HT-29 (cell line): ENCODE data around the gene RUFY3. TPM values are rescaled to one million over a fixed set of nuclear protein-coding genes. Genes with fewer than 3 reads are reported as not detected.
A peak's percentile ranks its signal among the peaks of the same experiment; 100 is the strongest.
"Not testable (repeated sequence)": the region's sequence is repeated elsewhere in the genome, so short reads cannot be mapped to it uniquely, and the experiment has no call there.

Source experiments
- DNase-seq: peaks from one replicate; pipeline ENCODE4 v3.0.0-alpha.2; 2015; ENCODE audit warnings: low spot score
- total RNA-seq: library from RNA; depleted of rRNA; stranded (reverse); fragments of >200 nt; shearing (Covaris generic); gene quantifications from 2 replicates; pipeline ENCODE4 v1.2.3, GENCODE V29; 2014

The RUFY3 gene
- total RNA-seq, 1 experiment from 2014 or later: 18.7 TPM

DNA sequence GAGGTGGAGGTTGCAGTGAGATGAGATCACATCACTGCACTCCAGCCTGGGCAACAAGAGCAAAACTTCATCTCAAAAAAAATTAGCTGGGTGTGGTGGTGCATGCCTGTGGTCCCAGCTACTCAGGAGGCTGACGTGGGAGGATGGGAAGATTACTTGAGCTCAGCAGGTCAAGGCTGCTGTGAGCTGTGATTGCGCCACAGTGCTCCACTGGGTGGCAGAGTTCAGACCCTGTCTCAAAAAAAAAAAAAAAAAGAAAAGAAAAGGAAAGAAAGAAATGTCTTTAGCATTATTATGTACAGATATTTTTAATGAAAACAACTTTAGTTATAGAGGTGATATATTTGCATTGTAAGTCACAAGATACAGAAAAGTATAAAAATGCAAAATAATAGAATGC is 14.2 kb downstream of the RUFY3 start:
- peak; percentile 21 for DNase-seq

DNA sequence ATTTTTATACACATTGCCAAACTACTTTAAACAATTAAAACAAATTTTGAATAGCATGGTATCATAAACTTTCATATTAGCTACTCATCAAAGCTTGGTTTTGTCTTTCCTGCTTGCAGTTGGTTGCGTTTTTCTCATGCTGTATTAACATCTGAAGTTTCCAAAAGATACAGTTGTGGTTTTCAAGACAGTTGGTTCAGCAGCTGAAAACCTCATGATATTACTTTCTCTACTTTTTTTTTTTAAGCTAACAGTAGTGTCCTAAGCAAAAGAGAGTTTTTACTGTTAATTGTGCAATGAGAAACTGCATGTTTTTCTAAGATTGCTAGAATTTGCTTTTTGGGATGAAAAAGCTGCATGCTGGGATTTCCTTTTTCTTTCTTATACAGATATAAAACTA is 15.2 kb downstream of the RUFY3 start:
- DNase-seq: no peak

DNA sequence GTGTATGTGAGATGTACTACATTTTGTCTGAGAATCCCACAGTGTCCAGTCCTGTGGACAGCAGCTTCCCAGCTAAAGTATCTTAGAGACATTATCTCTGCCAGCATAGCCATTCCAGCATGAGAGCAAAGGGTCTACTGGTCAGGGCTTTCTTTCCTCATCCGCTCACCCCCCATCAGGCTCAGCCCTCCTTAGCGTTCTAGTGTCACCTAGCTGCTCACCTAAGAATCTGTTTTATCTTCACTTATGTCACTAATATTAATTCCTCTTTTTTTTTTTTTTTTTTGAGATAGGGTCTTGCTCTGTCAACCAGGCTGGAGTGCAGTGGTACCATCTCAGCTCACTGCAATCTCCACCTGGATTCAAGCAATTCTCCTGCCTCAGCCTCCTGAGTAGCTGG is 15.6 kb downstream of the RUFY3 start:
- DNase-seq: no peak

DNA sequence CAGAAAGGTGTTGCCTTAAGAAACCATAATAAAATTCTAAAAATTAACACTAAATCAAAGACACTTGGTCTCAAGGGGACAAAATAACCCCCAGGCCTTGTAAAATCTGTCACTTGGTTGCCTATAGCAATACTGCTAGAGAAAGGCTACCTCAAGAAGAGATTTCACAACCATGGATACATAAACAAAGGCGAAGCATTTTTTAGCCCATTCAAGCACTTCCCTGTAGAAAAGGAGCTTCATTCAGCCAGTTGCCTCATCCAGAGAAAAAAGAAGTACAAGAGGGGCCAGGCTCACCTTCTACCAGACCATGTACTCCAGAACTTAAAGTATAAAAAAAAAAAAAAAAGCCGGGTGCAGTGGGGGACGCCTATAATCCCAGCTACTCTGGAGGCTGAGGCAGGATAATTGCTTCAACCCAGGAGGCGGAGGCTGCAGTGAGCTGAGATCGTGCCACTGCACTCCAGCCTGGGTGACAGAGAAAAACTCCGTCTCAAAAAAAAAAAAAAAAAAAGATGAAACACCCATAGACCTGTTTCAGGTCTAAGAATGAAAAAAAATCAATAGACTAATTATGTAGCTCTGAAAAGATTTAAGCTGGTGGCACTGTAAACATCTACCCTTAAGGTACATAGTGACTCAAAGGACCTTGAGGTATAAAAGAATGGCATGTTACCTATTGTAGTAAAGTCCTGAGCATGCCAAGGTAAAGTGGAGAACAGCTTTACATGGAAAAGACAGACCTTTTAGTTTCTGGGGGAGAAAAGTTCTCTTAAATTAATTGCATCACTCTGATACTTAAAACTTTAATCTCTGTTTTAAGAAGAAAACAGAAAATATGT is 18.0 kb downstream of the RUFY3 start:
- peak; percentile 50 for DNase-seq

DNA sequence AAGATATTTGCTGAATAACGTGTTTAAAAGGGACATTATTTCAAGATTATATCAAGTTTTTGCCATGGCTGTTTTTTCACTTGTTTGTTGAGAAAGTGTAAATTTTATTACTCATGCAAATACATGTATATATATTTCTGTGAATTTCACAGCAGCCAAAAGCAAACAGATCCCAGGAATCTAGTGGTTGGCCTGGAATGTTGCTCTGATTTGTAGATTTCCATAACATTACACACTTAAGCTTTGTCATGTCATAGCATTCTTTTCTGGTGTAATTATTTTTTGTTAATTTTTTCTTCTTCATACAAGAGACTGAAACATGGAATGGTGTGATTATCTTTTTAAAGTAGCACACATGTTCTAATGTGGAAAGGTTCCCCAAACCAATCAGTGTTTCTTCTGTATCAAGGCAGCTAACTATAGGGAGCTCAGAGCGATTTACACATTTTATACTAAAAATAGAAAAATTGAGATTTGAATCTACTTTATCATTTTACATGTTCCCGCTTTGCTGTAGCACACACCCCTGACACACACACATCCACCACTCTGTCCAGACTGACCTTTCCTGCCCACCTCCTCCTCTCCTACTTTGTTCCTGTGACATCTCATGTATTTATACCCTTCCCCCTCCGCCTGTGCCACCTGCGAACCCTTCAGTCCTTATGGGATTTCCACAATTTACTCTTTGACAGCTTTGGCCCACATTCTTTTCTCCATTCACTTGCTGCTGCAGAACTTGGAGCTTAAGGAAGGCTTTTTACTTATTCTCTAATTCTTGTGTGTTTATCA is 20.3 kb downstream of the RUFY3 start:
- DNase-seq: no peak

DNA sequence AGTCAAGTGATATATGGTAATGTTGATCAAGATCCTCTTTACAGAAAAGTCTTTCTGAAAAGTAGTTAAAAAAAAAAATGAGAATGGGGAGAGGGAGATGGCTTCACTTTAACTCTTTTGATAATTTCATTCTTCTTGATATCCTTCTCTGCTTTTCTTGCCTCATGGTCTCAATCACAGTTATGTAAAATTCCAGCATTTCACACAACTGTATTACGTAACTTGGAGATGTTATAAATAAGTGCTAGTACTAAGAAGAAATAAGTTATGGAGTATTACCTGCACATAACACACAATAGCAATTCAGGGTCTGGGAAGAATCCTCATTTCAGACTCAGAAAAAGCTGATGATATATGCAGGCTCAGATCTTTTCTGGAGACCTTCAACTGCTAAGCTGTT is 22.0 kb downstream of the RUFY3 start:
- no peak for DNase-seq

DNA sequence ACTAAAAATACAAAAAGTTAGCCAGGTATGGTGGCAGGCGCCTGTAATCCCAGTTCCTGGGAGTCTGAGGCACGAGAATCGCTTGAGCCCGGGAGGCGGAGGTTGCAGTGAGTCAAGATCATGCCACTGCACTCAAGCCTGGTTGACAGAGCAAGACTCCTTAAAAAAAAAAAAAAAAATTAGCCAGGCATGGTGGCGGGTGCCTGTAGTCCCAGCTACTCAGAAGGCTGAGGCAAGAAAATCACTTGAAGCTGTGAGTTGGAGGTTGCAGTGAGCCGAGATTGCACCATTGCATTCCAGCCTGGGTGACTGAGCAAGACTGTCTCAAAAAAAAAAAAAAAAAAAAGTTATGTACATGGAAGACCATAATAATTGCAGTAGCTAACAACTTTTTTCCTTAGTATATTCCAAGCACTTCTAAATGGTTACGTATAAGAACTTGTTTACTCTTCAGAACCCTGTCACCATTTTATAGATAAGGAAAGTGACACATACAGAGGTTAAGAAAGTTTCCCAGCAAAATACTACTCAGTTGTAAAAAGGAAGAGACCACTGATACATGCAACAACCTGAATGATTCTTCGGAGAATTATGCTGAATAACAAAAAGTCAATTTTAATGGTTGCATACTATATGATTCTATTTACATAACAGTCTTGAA is 24.5 kb downstream of the RUFY3 start:
- DNase-seq: no peak

DNA sequence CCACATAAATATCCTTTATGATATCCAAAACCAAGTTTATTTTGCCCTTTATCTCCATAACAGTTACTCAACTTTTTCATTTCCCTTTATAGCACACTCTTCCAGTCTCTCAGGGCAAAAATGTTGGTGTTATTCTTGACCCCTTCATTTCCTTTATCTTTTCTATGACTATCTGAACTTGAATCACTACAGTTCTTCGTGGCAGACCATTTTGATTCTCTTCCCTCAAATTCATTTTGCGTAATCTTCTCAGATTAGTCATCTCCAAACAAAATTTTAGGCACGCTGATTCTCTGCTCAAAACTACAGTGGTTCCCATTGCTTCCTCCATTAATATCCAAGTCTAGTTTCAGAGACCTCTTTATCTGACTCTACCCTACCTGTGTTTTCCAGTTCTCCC is 26.1 kb downstream of the RUFY3 start:
- no peak for DNase-seq

DNA sequence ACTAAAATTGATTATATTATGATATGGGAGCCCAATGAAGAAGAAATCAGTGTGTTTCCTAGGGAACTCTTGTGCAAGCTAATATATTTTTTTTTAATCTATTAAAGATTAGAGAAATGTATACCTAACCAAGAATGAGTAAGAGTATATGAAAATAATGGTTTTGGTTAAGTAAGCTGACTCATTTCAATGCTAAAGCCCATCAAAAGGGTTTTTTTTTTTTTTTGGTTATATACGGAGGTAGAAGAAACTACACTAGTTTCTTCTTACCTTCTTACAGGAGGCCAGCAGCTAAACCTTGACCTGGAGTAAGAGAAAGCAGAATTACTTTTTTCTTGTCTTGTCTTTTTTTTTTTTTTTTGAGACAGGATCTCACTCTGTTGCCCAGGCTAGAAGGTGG is 27.5 kb downstream of the RUFY3 start:
- no peak for DNase-seq

DNA sequence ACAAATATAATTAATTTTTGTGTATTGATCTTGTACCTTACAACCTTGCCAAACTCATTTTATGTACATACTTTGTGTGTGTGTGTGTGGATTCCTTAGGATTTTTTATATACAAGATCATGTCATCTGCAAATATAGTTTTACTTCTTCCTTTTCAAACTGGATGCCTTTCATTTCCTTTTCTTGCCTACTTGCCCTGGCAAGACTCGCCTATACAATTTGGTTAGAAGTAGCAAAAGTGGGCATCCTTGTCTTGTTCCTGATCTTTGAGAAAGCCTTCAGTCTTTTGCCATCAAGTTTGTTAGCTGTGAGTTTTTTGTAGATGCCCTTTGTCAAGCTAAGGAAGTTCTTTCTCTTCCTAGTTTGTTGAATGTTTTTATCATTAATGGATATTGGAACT is 30.5 kb downstream of the RUFY3 start:
- DNase-seq: no peak

DNA sequence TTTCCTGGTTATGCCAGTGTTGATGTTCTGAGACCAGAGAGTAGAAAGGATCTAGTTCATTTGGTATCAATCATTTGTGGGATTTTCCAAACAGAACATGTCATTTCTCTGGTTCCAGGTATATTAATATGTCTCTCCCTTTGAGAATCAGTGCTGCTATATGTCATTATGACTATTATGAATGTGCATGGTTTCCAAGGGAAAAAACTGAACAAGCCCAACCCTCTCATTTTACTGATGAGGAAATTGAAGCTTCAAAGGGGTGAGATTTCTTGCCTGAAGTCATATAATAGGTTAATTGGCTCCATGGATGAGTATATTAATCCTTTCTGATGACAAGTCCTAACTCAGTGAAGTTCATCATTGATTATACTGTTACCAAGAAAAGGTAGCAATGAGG is 31.9 kb downstream of the RUFY3 start:
- DNase-seq: no peak

DNA sequence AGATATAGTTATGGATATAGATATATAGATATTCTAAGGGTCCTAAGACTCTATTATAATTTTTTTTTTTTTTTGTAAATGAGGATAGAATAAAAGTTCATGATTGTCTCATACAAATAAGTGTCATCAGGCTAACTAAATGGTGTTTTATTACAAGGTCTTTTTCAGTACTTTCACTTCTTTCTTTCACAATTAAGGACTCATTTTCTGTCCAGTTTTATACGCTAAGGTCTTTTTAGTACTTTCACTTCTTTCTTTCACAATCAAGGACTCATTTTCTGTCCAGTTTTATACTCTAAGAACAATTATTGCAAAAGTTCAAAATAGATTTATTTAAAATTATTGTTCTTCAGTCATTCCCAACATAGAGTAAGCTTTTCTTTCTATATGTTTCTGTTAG is 32.7 kb downstream of the RUFY3 start:
- no peak for DNase-seq

DNA sequence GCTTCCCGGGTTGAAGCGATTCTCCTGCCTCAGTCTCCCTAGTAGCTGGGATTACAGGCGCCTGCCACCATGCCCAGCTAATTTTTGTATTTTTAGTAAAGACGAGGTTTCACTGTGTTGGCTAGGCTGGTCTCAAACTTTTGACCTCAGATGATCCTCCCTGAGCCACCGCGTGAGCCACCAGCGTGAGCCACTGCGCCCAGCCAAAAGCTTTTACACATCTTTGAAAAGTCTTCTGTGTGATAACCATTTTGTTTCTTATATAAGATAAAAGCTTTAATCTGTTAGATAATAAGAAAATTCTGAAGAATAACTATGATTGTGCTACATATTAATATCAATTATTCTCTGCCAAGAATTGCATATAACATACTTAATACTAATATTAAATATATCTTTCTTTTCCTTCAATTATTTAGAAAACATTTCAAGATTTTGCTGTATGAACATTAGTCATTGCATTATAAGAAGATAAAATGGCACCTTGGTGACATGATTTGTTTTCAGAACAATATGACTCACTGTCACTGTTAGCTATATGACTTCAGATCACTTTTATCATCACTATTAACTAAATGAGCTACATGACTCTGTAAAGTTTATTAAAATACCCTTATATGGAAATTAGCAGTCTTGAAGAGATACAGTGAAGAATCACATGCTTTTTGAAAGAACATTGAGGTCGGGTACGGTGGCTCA is 33.4 kb downstream of the RUFY3 start:
- no peak for DNase-seq

DNA sequence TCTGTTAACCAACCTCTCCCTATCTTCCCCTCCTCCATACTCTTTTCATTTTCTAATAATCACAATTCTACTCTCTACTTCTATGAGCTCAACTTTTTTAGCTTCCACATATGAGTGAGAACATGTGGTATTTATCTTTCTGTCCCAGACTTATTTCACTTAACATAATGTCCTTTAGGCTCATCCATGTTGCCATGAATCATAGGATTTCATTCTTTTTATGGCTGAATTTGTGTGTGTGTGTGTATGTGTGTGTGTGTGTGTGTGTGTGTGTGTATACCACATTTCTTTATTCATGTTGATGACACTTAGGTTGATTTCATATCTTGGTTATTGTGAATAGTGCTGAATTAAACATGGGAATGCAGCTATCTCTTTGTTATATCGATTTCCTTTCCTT is 37.4 kb downstream of the RUFY3 start:
- DNase-seq: no peak

DNA sequence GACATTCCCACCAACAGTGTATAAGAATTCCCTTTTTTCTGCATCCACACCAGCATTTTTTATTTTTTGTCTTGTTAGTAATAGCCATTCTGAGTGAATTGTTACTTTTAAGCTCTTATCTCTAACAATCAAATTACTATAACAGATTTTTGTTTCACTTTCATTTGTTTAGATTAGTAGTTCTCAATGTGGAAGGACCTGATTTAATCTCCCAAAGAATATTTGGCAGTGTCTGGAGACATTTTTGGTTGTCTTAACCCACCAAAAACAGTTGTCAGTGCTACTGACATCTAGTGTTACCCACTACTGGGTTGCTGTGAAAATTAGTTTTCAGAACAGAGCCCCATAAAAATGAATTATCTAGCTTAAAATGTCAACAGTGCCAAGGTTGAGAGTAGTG is 37.9 kb downstream of the RUFY3 start:
- DNase-seq: no peak

DNA sequence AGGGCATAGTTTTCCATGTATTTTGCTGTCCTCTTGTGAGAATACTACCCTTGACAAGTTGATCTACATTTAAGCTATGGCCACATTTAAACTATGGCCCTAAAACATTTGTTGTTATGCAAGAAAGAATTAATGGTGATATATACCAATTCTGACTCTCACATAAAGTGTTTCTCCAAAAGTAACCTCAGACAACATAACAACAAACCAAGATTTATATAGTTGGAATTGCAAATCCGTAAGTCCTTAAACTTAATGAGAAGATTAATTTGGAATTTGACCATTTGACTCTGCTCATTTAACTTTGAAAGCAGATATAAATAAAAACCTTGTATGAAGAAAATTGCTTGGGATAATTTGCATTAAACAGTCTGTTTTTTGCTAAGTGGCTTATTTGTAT is 38.9 kb downstream of the RUFY3 start:
- DNase-seq: no peak

DNA sequence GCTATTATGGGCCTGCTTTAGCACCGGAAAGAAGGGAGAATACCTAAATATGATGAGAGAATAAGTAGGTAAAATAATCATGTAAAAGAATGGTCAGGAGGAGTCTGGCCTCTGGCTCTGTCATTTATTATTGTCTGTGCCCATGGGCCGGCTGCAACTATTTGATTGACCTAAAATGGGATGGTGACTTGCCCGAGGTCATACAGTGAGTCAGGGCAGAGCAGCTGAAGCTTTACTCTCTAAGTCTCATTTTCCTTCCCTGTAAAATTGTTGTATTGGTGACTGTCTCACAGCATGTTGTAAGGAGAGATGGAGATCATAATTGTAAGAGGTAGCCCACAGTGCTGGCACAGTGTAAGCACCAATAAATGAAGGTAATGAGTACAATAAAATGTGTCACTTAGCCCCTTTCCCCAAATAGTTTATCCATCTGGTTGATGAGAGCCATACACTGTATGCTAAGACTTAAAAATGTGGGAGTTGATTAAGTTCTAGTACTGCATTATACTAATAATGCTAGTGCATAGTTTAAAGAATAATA is 39.6 kb downstream of the RUFY3 start:
- DNase-seq: no peak

DNA sequence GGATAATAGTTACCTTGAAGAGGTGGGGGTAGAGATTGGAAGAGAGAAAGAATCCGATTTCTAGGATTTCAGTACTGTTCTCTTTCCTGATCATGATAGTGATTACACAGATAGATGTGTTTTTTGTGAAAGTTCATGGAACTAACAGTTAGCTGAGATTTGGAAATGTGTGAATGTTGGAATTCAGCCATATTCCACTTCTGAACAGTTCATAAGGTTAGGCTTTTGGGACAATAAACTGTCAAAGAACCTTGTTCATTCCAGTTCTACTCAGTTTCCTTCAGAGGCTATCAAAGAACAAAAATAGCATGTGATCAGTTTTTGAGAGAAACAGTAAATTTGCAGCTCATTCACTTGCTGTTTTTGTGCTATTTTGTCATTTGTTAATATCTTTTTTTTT is 43.6 kb downstream of the RUFY3 start:
- no peak for DNase-seq

DNA sequence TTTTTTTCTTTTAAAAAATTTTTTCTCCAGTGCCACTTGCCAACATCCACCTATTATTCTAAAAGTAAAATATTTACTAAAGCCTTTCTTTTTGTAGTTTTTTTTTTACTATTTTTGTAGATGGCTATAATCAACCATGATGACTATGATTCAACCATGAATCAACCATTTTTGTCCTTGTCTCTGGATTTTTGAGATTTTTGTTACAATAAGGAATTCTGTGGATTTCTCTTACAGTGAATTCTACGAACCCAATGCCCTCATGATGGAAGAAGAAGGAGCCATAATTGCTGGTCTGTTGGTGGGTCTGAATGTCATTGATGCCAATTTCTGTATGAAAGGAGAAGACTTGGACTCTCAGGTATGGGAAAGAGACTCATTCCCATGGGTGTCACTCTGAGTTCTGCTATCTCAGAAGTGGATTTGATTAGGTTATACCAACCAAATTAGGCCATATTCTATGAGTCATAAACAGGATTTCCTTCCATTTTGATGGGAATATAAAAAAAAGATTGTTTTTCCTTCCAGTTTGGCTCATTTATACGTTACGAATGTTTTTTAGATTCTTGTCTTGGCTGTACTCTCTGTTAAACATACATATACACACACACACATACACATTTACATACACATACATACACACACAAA is 46.7 kb downstream of the RUFY3 start:
- DNase-seq: no peak

DNA sequence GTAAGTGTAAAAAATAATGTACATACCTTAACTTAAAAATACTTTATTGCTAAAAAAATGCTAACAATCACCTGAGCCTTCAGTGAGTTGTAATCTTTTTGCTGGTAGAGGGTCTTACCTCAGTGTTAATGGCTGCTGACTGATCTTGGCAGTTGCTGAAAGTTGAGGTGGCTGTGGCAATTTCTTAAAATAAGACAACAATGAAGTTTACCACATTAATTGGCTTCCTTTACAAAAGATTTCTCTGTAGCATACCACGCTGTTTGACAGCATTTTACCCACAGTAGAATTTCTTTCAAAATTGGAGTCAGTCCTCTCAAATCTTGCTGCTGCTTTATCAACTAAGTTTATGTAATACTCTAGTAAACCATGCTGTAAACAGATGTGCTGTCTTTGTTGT is 47.6 kb downstream of the RUFY3 start:
- DNase-seq: not testable (repeated sequence)

DNA sequence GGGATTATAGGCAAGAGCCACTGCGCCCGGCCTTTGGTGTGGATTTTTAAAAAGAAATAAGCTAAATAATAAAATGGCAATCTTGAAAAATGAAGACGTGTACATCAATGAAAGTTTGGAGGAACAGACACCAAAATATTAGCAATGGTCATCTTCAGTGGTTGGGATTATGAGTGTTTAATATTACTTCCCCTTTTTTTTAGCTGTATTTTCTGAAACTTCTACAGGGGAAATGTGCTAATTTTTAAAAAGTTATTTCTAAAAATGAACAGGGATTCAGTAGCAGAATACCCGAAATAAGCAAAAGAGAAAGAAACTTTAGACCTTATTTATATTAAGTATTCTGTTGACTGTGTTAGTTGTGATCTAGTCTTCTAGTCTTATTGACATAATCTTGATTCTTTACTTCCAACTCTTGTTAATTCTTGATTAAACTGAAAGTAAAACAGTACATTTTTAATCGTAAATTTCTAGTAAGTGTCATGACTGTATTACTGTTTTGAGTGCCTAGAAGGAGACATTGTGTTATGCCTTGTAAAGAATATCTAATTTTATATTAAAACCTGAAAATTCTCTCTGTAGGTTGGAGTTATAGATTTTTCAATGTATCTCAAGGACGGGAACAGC is 51.3 kb downstream of the RUFY3 start:
- no peak for DNase-seq
